RKO (cell line): ENCODE results near the gene UBAC2.

Experiments used
- DNase-seq: peaks from one replicate; pipeline ENCODE4 v3.0.0-alpha.2; 2016; ENCODE audit warnings: low spot score

Gene UBAC2

GRCh38 chr13:99339230-99339721 lies 138.6 kb downstream of the UBAC2 start:
- DNase-seq, result no peak

GRCh38 chr13:99339736-99340397 lies 139.2 kb downstream of the UBAC2 start:
- no peak for DNase-seq

GRCh38 chr13:99340638-99341037 lies 140.0 kb downstream of the UBAC2 start:
- no peak for DNase-seq

GRCh38 chr13:99341969-99342722 lies 141.5 kb downstream of the UBAC2 start:
- no peak for DNase-seq

- DNase-seq, result no peak
These were observed 142.2 kb downstream of the UBAC2 start for GRCh38 chr13:99342723-99343315.

GRCh38 chr13:99344610-99345208 lies 144.1 kb downstream of the UBAC2 start:
- no peak for DNase-seq

- DNase-seq, result no peak
These were observed 144.7 kb downstream of the UBAC2 start for GRCh38 chr13:99345345-99345744.

- DNase-seq, result no peak
These were observed 145.8 kb downstream of the UBAC2 start for GRCh38 chr13:99346335-99347042.

- no peak for DNase-seq
These were observed 146.8 kb downstream of the UBAC2 start for GRCh38 chr13:99347335-99347878.

GRCh38 chr13:99347911-99348451 lies 147.3 kb downstream of the UBAC2 start:
- no peak for DNase-seq

- no peak for DNase-seq
These were observed 149.5 kb downstream of the UBAC2 start for GRCh38 chr13:99350191-99350590.

GRCh38 chr13:99351772-99352171 lies 151.1 kb downstream of the UBAC2 start:
- no peak for DNase-seq

GRCh38 chr13:99352351-99353245 lies 151.9 kb downstream of the UBAC2 start:
- DNase-seq, result no peak

GRCh38 chr13:99353246-99353600 lies 152.6 kb downstream of the UBAC2 start:
- DNase-seq, result no peak

GRCh38 chr13:99353836-99354235 lies 153.2 kb downstream of the UBAC2 start:
- DNase-seq, result no peak

GRCh38 chr13:99354371-99354951 lies 153.8 kb downstream of the UBAC2 start:
- DNase-seq, result no peak

- no peak for DNase-seq
These were observed 154.8 kb downstream of the UBAC2 start for GRCh38 chr13:99355267-99356011.

GRCh38 chr13:99356012-99356261 lies 155.3 kb downstream of the UBAC2 start:
- DNase-seq, result no peak

- DNase-seq, result no peak
These were observed 155.8 kb downstream of the UBAC2 start for GRCh38 chr13:99356262-99357091.
